ENCODE results near the gene ALDOC. TPM values are rescaled to one million over a fixed set of nuclear protein-coding genes. Genes with fewer than 3 reads are reported as not detected.
"Not testable (repeated sequence)": the region's sequence is repeated elsewhere in the genome, so short reads cannot be mapped to it uniquely, and the experiment has no call there.

ALDOC gene
- total and polyA plus RNA-seq, 7 experiments from 2014 or later = 24.5 to 159 (median 41.1) TPM

DNA sequence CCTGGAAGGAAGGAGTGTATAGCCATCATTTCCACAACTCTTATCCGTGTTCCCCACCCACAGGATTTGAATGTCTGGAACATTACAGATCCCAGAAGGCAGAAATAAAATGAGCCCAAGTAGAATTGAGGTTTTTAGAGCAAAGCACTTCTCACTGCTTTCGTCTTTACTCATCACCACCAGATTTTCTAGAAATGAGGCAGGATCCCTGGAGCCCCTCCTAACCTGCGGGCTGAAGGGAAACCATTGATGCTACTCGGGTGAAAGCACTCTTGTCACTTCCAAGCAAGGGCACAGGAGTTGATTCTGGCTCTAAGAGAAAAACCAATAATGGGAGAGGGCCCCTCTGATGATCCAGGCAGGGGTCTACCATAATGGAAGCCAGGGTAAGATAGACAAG is 2.8 kb upstream of the ALDOC start:
- intact Hi-C loops (cut with micrococcal nuclease) = loop anchor here (1.0 to 10.0 kb wide), 5 partner anchors 8 to 205 kb away; partner anchors contain the start of genes BLTP2 (in 1 of the 2), PIGS (in 1 of the 2), RSKR (in 1 of the 2) and SARM1 (in 1 of the 2)
- H3K27ac ChIP-seq (ENCODE audit: low read depth, low read length) = no peak overlapping the region
- POLR2A ChIA-PET = interaction anchor here (12.2 kb wide), 1 partner anchor 17 kb away, joined by 172 read pairs; the partner anchor contains the start of gene SPAG5
- Mint-ChIP-seq H3K9me3 (no peaks in the 10 kb centered on the region), H3K27ac (peak overlapping the region in 1 of 9 donors; percentile 76), H3K36me3 (peaks cover 0 to 31% (median 6%) of the 10 kb centered on the region in 5 donors), H3K4me1 (peaks cover 8 to 48% (median 20%) of the 10 kb centered on the region in 7 donors), H3K4me3 (peak overlapping the region in 1 of 10 donors; percentile 37), H3K27me3 (no peaks in the 10 kb centered on the region)
- DNase-seq (no peak), ATAC-seq (no peak)
- CTCF ChIA-PET = no interaction called here
- no peak overlapping the region for H3K4me3 ChIP-seq (ENCODE audit: low read length)
- H3K4me1 ChIP-seq (ENCODE audit: control insufficient read depth in 2 of 2, insufficient read depth in 2 of 2, low read length in 2 of 2) = peaks cover 12 to 14% of the 10 kb centered on the region in 2 donors
- H3K36me3 ChIP-seq (ENCODE audit: control insufficient read depth in 2 of 3, insufficient read depth in 3 of 3, low read length in 3 of 3) = peaks cover 0 to 7% (median 1%) of the 10 kb centered on the region in 3 experiments
- no peaks in the 10 kb centered on the region for H3K27me3 ChIP-seq (ENCODE audit: control insufficient read depth in 2 of 2, insufficient read depth in 2 of 2, low read length in 2 of 2)
- H3K9me3 ChIP-seq (ENCODE audit: control insufficient read depth in 2 of 3, low read length in 3 of 3) = no peaks in the 10 kb centered on the region

GRCh38 chr17:28578246-28579195 is 1.8 kb upstream of the ALDOC start:
- no peaks in the 10 kb centered on the region for H3K9me3 ChIP-seq (ENCODE audit: control insufficient read depth in 2 of 3, low read length in 3 of 3)
- CTCF ChIA-PET = interaction anchor here (0.8 kb wide), 1 partner anchor 35 kb away, joined by 3 read pairs; no protein-coding TSS in a partner anchor
- H3K36me3 Mint-ChIP-seq = peaks cover 0 to 30% (median 0%) of the 10 kb centered on the region in 5 donors
- H3K4me3 Mint-ChIP-seq = peak overlapping the region in 1 of 10 donors; percentile 37
- H3K4me1 Mint-ChIP-seq = peaks cover 8 to 56% (median 23%) of the 10 kb centered on the region in 7 donors
- DNase-seq = no peak
- intact Hi-C loops (cut with micrococcal nuclease) = loop anchor here (1.0 to 10.0 kb wide), 5 partner anchors 7 to 204 kb away; partner anchors contain the start of genes BLTP2 (in 1 of the 2), PIGS (in 1 of the 2), RSKR (in 1 of the 2) and SARM1 (in 1 of the 2)
- ATAC-seq = no peak
- H3K4me1 ChIP-seq (ENCODE audit: control insufficient read depth in 2 of 2, insufficient read depth in 2 of 2, low read length in 2 of 2) = peaks cover 12 to 14% of the 10 kb centered on the region in 2 donors
- H3K9me3 Mint-ChIP-seq = no peaks in the 10 kb centered on the region
- H3K27me3 Mint-ChIP-seq = no peaks in the 10 kb centered on the region
- no peaks in the 10 kb centered on the region for H3K27me3 ChIP-seq (ENCODE audit: control insufficient read depth in 2 of 2, insufficient read depth in 2 of 2, low read length in 2 of 2)
- H3K4me3 ChIP-seq (ENCODE audit: low read length) = no peak overlapping the region
- POLR2A ChIA-PET = interaction anchor here (0.6 to 12.2 kb wide), 5 partner anchors 11 to 41 kb away, joined by 3 to 172 read pairs (median 3); partner anchors contain the start of gene SPAG5
- peak overlapping the region in 3 of 9 donors; percentile 27 to 76 (median 43) for H3K27ac Mint-ChIP-seq
- no peak overlapping the region for H3K27ac ChIP-seq (ENCODE audit: low read depth, low read length)
- H3K36me3 ChIP-seq (ENCODE audit: control insufficient read depth in 2 of 3, insufficient read depth in 3 of 3, low read length in 3 of 3) = peaks cover 0 to 8% (median 0%) of the 10 kb centered on the region in 3 experiments

DNA sequence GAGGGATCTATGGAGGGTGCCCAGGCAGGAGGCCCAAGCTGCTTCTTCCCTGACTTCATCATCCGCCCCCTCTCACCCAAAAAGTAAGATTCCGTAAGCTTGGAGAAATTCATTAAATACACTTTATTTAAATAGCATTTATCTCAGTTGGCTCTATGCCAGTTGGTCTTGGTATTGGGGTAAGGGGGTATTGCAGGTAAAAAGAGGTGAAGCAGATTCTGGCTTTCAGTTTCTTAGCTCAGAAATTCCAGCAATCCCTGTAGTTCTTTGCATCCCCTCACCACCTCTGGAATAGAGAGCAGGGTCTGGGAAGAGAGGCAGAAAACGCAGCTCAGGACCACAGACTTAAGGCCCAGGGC is 750 bp upstream of the ALDOC start:
- peak overlapping the region in 6 of 9 donors; percentile 8 to 94 (median 88) for H3K27ac Mint-ChIP-seq
- DNase-seq (no peak), ATAC-seq (no peak)
- H3K27me3 ChIP-seq (ENCODE audit: control insufficient read depth in 2 of 2, insufficient read depth in 2 of 2, low read length in 2 of 2) = no peaks in the 10 kb centered on the region
- no peaks in the 10 kb centered on the region for H3K27me3 Mint-ChIP-seq
- CTCF ChIA-PET = interaction anchor here (1.1 kb wide), 1 partner anchor 8 kb away, joined by 3 read pairs; no protein-coding TSS in a partner anchor
- peaks cover 13 to 18% of the 10 kb centered on the region in 2 donors for H3K4me1 ChIP-seq (ENCODE audit: control insufficient read depth in 2 of 2, insufficient read depth in 2 of 2, low read length in 2 of 2)
- peak overlapping the region; percentile 50 for H3K4me3 ChIP-seq (ENCODE audit: low read length)
- no peaks in the 10 kb centered on the region for H3K9me3 ChIP-seq (ENCODE audit: control insufficient read depth in 2 of 3, low read length in 3 of 3)
- H3K9me3 Mint-ChIP-seq = no peaks in the 10 kb centered on the region
- peaks cover 0 to 6% (median 0%) of the 10 kb centered on the region in 3 experiments for H3K36me3 ChIP-seq (ENCODE audit: control insufficient read depth in 2 of 3, insufficient read depth in 3 of 3, low read length in 3 of 3)
- intact Hi-C loops (cut with micrococcal nuclease) = loop anchor here (1.0 to 10.0 kb wide), 5 partner anchors 22 to 203 kb away; partner anchors contain the start of genes BLTP2 (in 1 of the 2), RSKR (in 1 of the 2), SARM1 (in 1 of the 2) and SDF2 (in 1 of the 2)
- H3K4me3 Mint-ChIP-seq = peak overlapping the region in 4 of 10 donors; percentile 83 to 94 (median 86)
- peaks cover 0 to 37% (median 0%) of the 10 kb centered on the region in 5 donors for H3K36me3 Mint-ChIP-seq
- H3K4me1 Mint-ChIP-seq = peaks cover 15 to 65% (median 32%) of the 10 kb centered on the region in 7 donors
- peak overlapping the region; percentile 52 for H3K27ac ChIP-seq (ENCODE audit: low read depth, low read length)
- POLR2A ChIA-PET = interaction anchor here (0.9 to 12.2 kb wide), 10 partner anchors 8 to 374 kb away, joined by 3 to 172 read pairs (median 6); partner anchors contain the start of genes PHF12, PROCA1, SDF2 and SPAG5

- DNase-seq; H3K27ac ChIP-seq (ENCODE audit: low read depth, low read length); H3K27me3 ChIP-seq (ENCODE audit: control insufficient read depth in 2 of 2, insufficient read depth in 2 of 2, low read length in 2 of 2); H3K27me3 Mint-ChIP-seq; H3K4me3 ChIP-seq (ENCODE audit: low read length); CTCF ChIA-PET; ATAC-seq; H3K9me3 ChIP-seq (ENCODE audit: control insufficient read depth in 2 of 3, low read length in 3 of 3); H3K9me3 Mint-ChIP-seq: not testable (repeated sequence)
- peak overlapping the region; percentile 83 to 96 (median 86) for H3K4me3 Mint-ChIP-seq
- Histone ChIP-seq H3K4me1 (ENCODE audit: control insufficient read depth in 2 of 2, insufficient read depth in 2 of 2, low read length in 2 of 2) (peaks cover 20 to 24% of the 10 kb centered on the region in 2 donors), H3K36me3 (ENCODE audit: control insufficient read depth in 2 of 3, insufficient read depth in 3 of 3, low read length in 3 of 3) (peaks cover 0 to 12% (median 0%) of the 10 kb centered on the region in 3 experiments)
- H3K36me3 Mint-ChIP-seq = peaks cover 0 to 37% (median 0%) of the 10 kb centered on the region in 5 donors
- intact Hi-C loops (cut with micrococcal nuclease) = loop anchor here (1.0 to 10.0 kb wide), 11 partner anchors 23 to 375 kb away; partner anchors contain the start of genes BLTP2 (in 2 of the 2), SDF2 (in 2 of the 2), IFT20 (in 1 of the 2) and PHF12 (in 1 of the 2)
- H3K27ac Mint-ChIP-seq = peak overlapping the region; percentile 78 to 95 (median 89)
- POLR2A ChIA-PET = interaction anchor here (1.0 to 12.2 kb wide), 13 partner anchors 16 to 240 kb away, joined by 3 to 172 read pairs (median 5); partner anchors contain the start of genes BLTP2, IFT20, PROCA1 and SPAG5
- H3K4me1 Mint-ChIP-seq = peaks cover 21 to 74% (median 42%) of the 10 kb centered on the region in 7 donors
These were observed 679 bp downstream of the ALDOC start for GRCh38 chr17:28576016-28576415.

DNA sequence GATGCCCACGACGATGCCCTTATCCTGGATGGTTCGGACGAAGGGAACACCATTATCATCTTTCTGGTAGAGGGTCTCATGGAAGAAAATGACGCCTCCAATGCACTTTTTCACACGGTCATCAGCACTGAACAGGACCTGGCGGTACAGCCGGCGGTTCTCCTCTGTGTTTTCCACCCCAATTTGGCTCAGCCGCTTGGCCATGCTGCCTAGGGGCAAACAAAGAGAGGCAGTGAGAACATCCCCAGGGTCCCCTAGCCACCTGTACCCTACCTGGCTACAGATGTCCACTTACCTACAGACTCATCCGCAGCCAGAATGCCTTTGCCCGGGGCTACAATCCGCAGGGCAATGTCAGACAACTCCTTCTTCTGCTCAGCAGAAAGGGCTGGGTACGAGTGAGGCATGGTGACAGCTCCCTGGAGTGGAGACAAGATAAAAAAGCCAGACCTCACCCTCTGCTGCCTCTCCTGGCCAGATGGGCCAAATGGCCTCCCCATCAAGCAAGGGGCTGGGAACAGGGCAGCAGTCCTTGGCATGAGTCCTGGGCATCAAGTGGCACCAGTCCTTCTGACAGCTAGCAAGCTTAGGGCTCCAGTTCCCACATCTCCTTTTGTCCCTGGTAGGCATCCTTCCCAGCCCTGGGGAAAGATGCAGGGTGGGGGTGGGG is 1.4 kb downstream of the ALDOC start:
- H3K9me3 ChIP-seq (ENCODE audit: control insufficient read depth in 2 of 3, low read length in 3 of 3) = no peaks in the 10 kb centered on the region
- Mint-ChIP-seq H3K4me1 (peaks cover 21 to 72% (median 46%) of the 10 kb centered on the region in 7 donors), H3K9me3 (no peaks in the 10 kb centered on the region), H3K27me3 (no peaks in the 10 kb centered on the region), H3K4me3 (peak overlapping the region in 2 of 10 donors; percentile 83 to 96), H3K27ac (peak overlapping the region in 1 of 9 donors; percentile 8), H3K36me3 (peaks cover 0 to 34% (median 0%) of the 10 kb centered on the region in 5 donors)
- peaks cover 24% of the 10 kb centered on the region in 2 donors for H3K4me1 ChIP-seq (ENCODE audit: control insufficient read depth in 2 of 2, insufficient read depth in 2 of 2, low read length in 2 of 2)
- ChIA-PET CTCF (no interaction called here), POLR2A (interaction anchor here (1.0 to 12.2 kb wide), 6 partner anchors 13 to 29 kb away, joined by 3 to 172 read pairs (median 6); partner anchors contain the start of gene SPAG5)
- DNase-seq (no peak), ATAC-seq (no peak)
- no peaks in the 10 kb centered on the region for H3K27me3 ChIP-seq (ENCODE audit: control insufficient read depth in 2 of 2, insufficient read depth in 2 of 2, low read length in 2 of 2)
- peaks cover 0 to 15% (median 0%) of the 10 kb centered on the region in 3 experiments for H3K36me3 ChIP-seq (ENCODE audit: control insufficient read depth in 2 of 3, insufficient read depth in 3 of 3, low read length in 3 of 3)
- H3K27ac ChIP-seq (ENCODE audit: low read depth, low read length) = no peak overlapping the region
- no peak overlapping the region for H3K4me3 ChIP-seq (ENCODE audit: low read length)
- intact Hi-C loops (cut with micrococcal nuclease) = loop anchor here (5.0 to 10.0 kb wide), 4 partner anchors 37 to 200 kb away; partner anchors contain the start of genes BLTP2 (in 1 of the 2), RSKR (in 1 of the 2), SARM1 (in 1 of the 2) and SDF2 (in 1 of the 2)
